Keratinocyte (primary cell): ENCODE results near the gene HOPX. TPM values are rescaled to one million over a fixed set of nuclear protein-coding genes. Genes with fewer than 3 reads are reported as not detected.
"Not testable (repeated sequence)": the region's sequence is repeated elsewhere in the genome, so short reads cannot be mapped to it uniquely, and the experiment has no call there.

Experiments
- DNase-seq: peaks from one replicate; pipeline ENCODE4 v3.0.0-alpha.2; 2011; ENCODE audit warnings: low read depth, missing footprints, low spot score
- FAIRE-seq: peaks from 2 replicates; lab custom pipeline; 2011; peaks lifted over from hg19 to GRCh38; lab: Jason Lieb, UNC
- H2AFZ ChIP-seq: 2 replicates; pipeline ENCODE4 v1.6.0; 2012; ENCODE audit warnings: low read length, control low read depth, inconsistent platforms; ENCODE audit not compliant: control insufficient read depth
- H3K27ac ChIP-seq: 2 replicates; pipeline ENCODE4 v1.5.1; 2011; ENCODE audit warnings: low read length; ENCODE audit not compliant: control insufficient read depth, insufficient read depth
- H3K27me3 ChIP-seq: 3 replicates; pipeline ENCODE4 v1.6.0; 2011; ENCODE audit warnings: low read length; ENCODE audit not compliant: control insufficient read depth, insufficient read depth; ENCODE audit errors: extremely low read depth
- H3K36me3 ChIP-seq, 2 experiments: 2 replicates in 1 of 2; 3 replicates in 1 of 2; pipeline ENCODE4 v1.5.1; 2011; ENCODE audit warnings: low read length in 2 of 2, mild to moderate bottlenecking in 1 of 2; ENCODE audit not compliant: control insufficient read depth in 2 of 2, insufficient read depth in 2 of 2; ENCODE audit errors: extremely low read depth in 1 of 2
- H3K4me1 ChIP-seq: 3 replicates; pipeline ENCODE4 v1.5.1; 2011; ENCODE audit warnings: low read length; ENCODE audit not compliant: control insufficient read depth, insufficient read depth; ENCODE audit errors: extremely low read depth
- H3K4me2 ChIP-seq: 3 replicates; pipeline ENCODE4 v1.6.0; 2011; ENCODE audit warnings: low read depth, low read length; ENCODE audit not compliant: control insufficient read depth, insufficient read depth; ENCODE audit errors: extremely low read depth
- H3K4me3 ChIP-seq, 3 experiments: fragments of 200-600 bp in 1 of 3; sonication (generic) in 1 of 3; 2 replicates in 2 of 3; 3 replicates in 1 of 3; pipeline ENCODE4 v1.5.1; 2011 to 2016; ENCODE audit warnings: low read length in 3 of 3, mild to moderate bottlenecking in 3 of 3, control low read depth in 2 of 3, inconsistent platforms in 1 of 3, low read depth in 1 of 3, mixed read lengths in 1 of 3, mixed run types in 1 of 3, moderate library complexity in 1 of 3; ENCODE audit not compliant: control insufficient read depth in 2 of 3, insufficient read depth in 2 of 3; ENCODE audit errors: extremely low read depth in 1 of 3
- H3K79me2 ChIP-seq: 2 replicates; pipeline ENCODE4 v1.6.0; 2012; ENCODE audit warnings: low read length; ENCODE audit not compliant: control insufficient read depth, insufficient read depth
- H3K9ac ChIP-seq: 3 replicates; pipeline ENCODE4 v1.6.0; 2011; ENCODE audit warnings: low read length; ENCODE audit not compliant: control insufficient read depth, insufficient read depth; ENCODE audit errors: extremely low read depth
- H3K9me1 ChIP-seq: 3 replicates; pipeline ENCODE4 v1.6.0; 2011; ENCODE audit warnings: low read length; ENCODE audit not compliant: control insufficient read depth, insufficient read depth; ENCODE audit errors: extremely low read depth
- H3K9me3 ChIP-seq: 2 replicates; pipeline ENCODE4 v1.5.1; 2012; ENCODE audit warnings: low read depth, low read length; ENCODE audit not compliant: control insufficient read depth
- H4K20me1 ChIP-seq: 3 replicates; pipeline ENCODE4 v1.6.0; 2011; ENCODE audit warnings: low read length; ENCODE audit not compliant: control insufficient read depth, insufficient read depth; ENCODE audit errors: extremely low read depth
- EZH2 ChIP-seq: IDR thresholded peaks from one replicate; pipeline ENCODE4 v1.6.1; 2012; ENCODE audit warnings: inconsistent platforms, mild to moderate bottlenecking, low read length, moderate library complexity
- dilution Hi-C: fragments of 300-500 bp; cut with MboI; formaldehyde crosslinking; loops from one replicate; pipeline ENCODE4 v1.7.0; 2020; ENCODE audit warnings: low sequenced_read_pairs; ENCODE audit not compliant: extremely low pct_ligation_motif_present
- polyA plus RNA-seq, 5 experiments: library from polyadenylated mRNA; depleted of rRNA in 3 of 5; stranded (reverse) in 3 of 5; stranded (forward) in 1 of 5; unstranded in 1 of 5; fragments of >200 nt; gene quantifications; 1 replicate in 1 of 5; 2 replicates in 3 of 5; 3 replicates in 1 of 5; pipeline versions ENCODE4 v1.2.1 to v1.2.3, GENCODE V29; 2011 to 2012; ENCODE audit warnings: missing spikeins in 2 of 5, low read depth in 1 of 5, low replicate concordance in 1 of 5
- TF ChIP-seq, protein P1 (sequence below), 3 experiments: IDR thresholded peaks in 1 of 3; conservative IDR thresholded peaks in 1 of 3; optimal IDR thresholded peaks in 1 of 3; 2 replicates in 2 of 3; 3 replicates in 1 of 3; pipeline versions ENCODE3 to v1.5.1; 2011; ENCODE audit warnings: low read length in 3 of 3, mild to moderate bottlenecking in 3 of 3, moderate library complexity in 2 of 3, control low read depth in 1 of 3, inconsistent platforms in 1 of 3; ENCODE audit not compliant: insufficient read depth in 2 of 3; ENCODE audit errors: extremely low read depth in 1 of 3

HOPX gene
- polyA plus RNA-seq, 1 donor (not counting 4 experiments of a cell fraction or from before 2014, with no cell fraction given) = 8.5 TPM

DNA sequence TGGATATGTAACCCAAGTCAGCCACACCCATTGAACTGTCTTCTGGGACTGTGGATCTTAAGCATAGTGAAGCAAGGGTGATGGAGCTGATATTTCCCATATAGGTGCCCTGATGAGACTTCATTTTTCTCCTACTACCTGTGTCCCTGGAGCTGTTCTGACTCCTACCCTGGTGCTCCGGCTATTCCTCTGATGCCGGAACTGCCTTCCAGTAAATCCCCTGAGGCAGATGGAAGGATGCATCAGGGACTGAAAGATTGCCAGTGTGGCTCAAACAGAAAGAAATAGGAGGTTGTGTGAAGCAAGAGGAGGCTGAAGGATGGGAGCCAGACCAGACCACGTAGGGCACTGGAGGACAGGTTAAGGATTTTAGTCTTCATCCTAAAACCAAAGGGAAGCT lies 74.7 kb downstream of the HOPX start:
- no peaks in the 10 kb centered on the region for H3K36me3 ChIP-seq
- dilution Hi-C loops = no loop called here
- no peak overlapping the region for H2AFZ ChIP-seq
- H3K9me3 ChIP-seq = no peaks in the 10 kb centered on the region
- H3K4me3 ChIP-seq = no peak overlapping the region
- H4K20me1 ChIP-seq = no peaks in the 10 kb centered on the region
- TF ChIP-seq, protein P1, sequence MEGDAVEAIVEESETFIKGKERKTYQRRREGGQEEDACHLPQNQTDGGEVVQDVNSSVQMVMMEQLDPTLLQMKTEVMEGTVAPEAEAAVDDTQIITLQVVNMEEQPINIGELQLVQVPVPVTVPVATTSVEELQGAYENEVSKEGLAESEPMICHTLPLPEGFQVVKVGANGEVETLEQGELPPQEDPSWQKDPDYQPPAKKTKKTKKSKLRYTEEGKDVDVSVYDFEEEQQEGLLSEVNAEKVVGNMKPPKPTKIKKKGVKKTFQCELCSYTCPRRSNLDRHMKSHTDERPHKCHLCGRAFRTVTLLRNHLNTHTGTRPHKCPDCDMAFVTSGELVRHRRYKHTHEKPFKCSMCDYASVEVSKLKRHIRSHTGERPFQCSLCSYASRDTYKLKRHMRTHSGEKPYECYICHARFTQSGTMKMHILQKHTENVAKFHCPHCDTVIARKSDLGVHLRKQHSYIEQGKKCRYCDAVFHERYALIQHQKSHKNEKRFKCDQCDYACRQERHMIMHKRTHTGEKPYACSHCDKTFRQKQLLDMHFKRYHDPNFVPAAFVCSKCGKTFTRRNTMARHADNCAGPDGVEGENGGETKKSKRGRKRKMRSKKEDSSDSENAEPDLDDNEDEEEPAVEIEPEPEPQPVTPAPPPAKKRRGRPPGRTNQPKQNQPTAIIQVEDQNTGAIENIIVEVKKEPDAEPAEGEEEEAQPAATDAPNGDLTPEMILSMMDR (optimal IDR thresholded peaks at IDR 0.05 in 1 of 3, IDR thresholded peaks at IDR 0.05 in 1 of 3, conservative IDR thresholded peaks at IDR 0.05 in 1 of 3; ENCODE audit: extremely low read depth in 1 of 3, insufficient read depth in 2 of 3, low read length in 3 of 3) = no peak
- no peak for TF ChIP-seq EZH2
- H3K9ac ChIP-seq = no peak overlapping the region
- FAIRE-seq (no peak), DNase-seq (no peak)
- H3K4me1 ChIP-seq = no peaks in the 10 kb centered on the region
- H3K4me2 ChIP-seq = no peak overlapping the region
- no peaks in the 10 kb centered on the region for H3K27me3 ChIP-seq
- H3K79me2 ChIP-seq = no peaks in the 10 kb centered on the region
- no peak overlapping the region for H3K27ac ChIP-seq
- no peaks in the 10 kb centered on the region for H3K9me1 ChIP-seq

- H3K36me3 ChIP-seq, H2AFZ ChIP-seq, H3K27ac ChIP-seq, H3K79me2 ChIP-seq, H3K4me1 ChIP-seq, FAIRE-seq, H3K27me3 ChIP-seq, DNase-seq, H4K20me1 ChIP-seq, H3K9ac ChIP-seq, H3K9me1 ChIP-seq, H3K4me2 ChIP-seq, dilution Hi-C loops, H3K9me3 ChIP-seq, H3K4me3 ChIP-seq: not testable (repeated sequence)
These were observed 75.6 kb downstream of the HOPX start for GRCh38 chr4:56605464-56605863.

DNA sequence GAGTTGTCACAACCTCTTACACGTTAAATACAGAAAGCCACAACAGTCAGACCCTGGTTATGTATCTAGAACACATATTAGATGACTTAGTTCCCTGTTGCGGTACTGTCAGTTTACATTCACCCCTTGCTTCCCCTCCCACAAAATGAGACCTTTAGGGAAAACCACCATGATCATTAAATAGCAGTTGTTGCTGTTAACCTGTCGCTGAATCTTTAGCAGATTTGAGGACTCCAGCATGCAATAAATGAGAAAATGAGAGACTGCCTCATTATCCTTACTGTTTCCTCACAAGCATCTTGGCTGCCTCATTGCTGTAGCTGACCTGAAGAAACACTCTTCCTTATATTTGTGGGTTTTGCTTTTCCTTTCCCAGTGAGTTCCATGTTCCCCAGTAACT lies 77.8 kb downstream of the HOPX start:
- Histone ChIP-seq H3K4me2 (no peak overlapping the region), H3K4me1 (no peaks in the 10 kb centered on the region), H3K27ac (no peak overlapping the region), H3K9me1 (no peaks in the 10 kb centered on the region), H3K79me2 (no peaks in the 10 kb centered on the region), H3K27me3 (no peaks in the 10 kb centered on the region), H3K4me3 (no peak overlapping the region), H4K20me1 (no peaks in the 10 kb centered on the region), H3K9ac (no peak overlapping the region), H3K36me3 (no peaks in the 10 kb centered on the region), H3K9me3 (no peaks in the 10 kb centered on the region), H2AFZ (no peak overlapping the region)
- FAIRE-seq = no peak
- dilution Hi-C loops = no loop called here
- no peak for DNase-seq
- TF ChIP-seq, protein P1 (optimal IDR thresholded peaks at IDR 0.05 in 1 of 3, IDR thresholded peaks at IDR 0.05 in 1 of 3, conservative IDR thresholded peaks at IDR 0.05 in 1 of 3; ENCODE audit: extremely low read depth in 1 of 3, insufficient read depth in 2 of 3, low read length in 3 of 3) = no peak
- TF ChIP-seq EZH2 = no peak
